Measurements from ENCODE around the gene MARCHF3.

The MARCHF3 gene

DNA sequence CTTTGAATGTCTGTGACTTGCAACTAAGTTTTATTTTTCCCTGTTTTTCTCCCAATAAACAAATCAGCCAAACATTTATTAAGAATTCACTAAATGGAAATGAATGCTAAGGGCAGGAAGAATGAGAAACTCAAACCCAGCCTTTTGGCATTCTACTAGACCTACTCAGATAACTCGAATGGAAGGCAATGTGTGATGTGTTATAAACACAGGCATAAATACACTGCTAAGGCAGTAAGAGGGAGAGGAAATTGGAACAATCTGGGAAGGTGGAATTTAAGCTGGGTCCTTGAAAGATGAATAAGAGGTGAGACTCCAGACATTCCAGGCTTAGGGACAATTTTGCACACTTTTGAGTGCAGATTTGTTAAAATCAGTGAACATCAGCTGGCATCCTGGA, 34.7 kb downstream of the MARCHF3 start:
- no peak for TF ChIP-seq POLR2A (IDR thresholded peaks at IDR 0.05; ENCODE audit: low read depth, low read length)
- DNase-seq (ENCODE audit: insufficient read length, low spot score) (no peak), FAIRE-seq (no peak)

DNA sequence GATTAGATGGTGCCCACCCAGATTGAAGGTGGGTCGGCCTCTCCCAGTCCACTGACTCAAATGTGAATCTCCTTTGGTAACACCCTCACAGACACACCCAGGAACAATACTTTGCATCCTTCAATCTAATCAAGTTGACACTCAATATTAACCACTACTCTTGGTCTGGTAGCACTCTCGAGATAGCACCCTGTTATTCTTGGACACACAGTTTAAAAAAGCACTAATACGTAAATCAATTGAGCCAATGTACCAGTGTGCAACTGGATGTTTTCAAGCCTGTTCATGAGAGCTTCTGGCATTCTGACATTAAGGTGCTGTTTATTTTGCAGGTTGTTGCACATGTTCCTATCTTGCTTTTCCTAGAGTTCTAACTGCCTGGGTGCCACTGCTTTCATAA, 35.3 kb downstream of the MARCHF3 start:
- FAIRE-seq (no peak), DNase-seq (ENCODE audit: insufficient read length, low spot score) (no peak)
- no peak for TF ChIP-seq POLR2A (IDR thresholded peaks at IDR 0.05; ENCODE audit: low read depth, low read length)

DNA sequence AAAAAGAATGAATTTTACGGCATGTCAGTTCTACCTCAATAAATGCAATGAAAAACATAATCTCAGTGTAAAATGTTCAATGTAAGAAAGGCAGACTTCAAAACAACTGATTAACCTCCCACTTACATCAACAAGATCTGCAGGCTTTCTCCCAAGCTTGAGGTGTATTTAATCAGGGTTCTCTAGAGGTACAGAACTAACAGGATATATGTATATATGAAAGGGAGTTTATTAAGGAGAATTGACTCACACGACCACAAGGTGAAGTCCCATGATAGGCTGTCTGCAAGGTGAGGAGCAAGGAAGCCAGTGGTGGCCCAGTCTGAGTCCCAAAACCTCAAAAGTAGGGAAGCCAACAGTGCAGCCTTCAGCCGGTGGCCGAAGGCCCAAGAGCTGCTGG, 35.9 kb downstream of the MARCHF3 start:
- no peak for FAIRE-seq
- no peak for DNase-seq (ENCODE audit: insufficient read length, low spot score)
- TF ChIP-seq POLR2A (IDR thresholded peaks at IDR 0.05; ENCODE audit: low read depth, low read length) = no peak

DNA sequence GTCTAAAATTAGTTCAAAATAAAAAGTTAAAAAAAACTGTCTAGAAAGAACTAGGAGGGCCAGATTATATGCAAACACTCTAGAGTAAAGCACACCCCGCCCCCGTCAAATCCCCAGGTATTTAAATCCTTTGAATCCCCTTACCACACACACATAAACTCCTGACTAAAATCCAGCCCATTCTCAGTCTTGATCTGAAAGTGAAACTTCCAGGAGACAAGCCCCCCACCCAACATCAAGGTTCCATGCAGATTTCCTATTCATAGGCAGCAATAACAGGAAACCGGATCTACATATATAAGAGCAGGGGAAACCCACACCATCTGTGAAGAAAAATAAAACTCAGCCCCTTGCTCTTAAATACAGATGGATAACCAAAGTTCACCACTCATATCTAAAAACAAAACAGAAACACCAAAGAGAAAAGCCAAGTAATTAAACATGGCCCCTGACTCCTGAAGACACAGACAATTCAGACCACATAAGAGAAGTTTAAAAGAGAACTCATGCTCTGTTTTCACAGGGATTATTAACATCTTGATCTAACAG, 42.3 kb downstream of the MARCHF3 start:
- DNase-seq (ENCODE audit: insufficient read length, low spot score) = no peak
- no peak for TF ChIP-seq POLR2A (IDR thresholded peaks at IDR 0.05; ENCODE audit: low read depth, low read length)
- FAIRE-seq = no peak

DNA sequence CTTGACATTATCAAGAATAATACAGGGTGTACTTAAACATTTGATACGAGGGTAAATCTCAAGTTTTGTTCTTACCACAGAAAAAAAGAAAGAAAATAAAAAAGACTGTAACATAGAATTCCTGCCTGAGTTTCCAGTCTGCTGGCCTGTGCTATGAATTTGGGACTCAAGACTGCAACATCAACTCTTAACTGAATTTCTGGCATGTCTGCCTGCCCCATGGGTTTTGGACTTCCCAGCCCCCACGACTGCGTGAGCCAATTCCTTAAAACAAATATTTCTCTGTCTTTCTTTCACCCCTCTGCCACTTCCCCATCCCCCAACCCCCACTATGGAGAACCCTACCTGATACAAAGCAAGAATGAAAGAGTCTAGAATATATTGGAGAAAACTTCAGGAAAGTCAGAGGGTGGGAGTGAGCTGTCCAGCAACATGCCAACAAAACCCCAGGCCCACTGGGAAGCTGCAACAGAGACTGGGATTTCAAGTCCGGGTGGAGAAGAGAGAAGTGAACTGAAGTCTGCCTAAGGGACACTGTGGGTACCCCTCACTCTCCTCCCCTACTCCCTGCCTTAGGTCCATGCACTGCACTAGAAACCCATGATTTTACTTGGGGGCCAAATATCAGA, 43.0 kb downstream of the MARCHF3 start:
- no peak for TF ChIP-seq POLR2A (IDR thresholded peaks at IDR 0.05; ENCODE audit: low read depth, low read length)
- FAIRE-seq (no peak), DNase-seq (ENCODE audit: insufficient read length, low spot score) (no peak)

DNA sequence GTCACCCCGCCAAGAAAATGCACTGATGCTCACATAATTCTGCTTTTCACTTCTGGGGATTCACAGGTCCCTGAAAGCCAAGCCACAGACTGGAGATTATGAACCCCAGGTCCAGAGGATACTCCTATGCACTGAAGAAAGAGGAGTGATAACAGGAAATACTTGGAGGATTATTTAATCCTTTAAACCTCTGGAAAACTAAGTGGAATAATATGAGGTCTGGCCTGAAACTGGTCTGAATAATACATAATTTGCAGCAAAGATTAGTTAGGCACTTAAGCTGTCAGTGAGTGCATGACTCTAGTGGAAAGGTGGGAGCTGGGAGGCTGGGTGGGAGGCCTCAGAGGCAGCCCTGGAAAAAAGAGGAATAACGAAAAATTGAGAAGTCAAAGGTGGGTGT, 45.7 kb downstream of the MARCHF3 start:
- FAIRE-seq = no peak
- no peak for DNase-seq (ENCODE audit: insufficient read length, low spot score)
- TF ChIP-seq POLR2A (IDR thresholded peaks at IDR 0.05; ENCODE audit: low read depth, low read length) = no peak

DNA sequence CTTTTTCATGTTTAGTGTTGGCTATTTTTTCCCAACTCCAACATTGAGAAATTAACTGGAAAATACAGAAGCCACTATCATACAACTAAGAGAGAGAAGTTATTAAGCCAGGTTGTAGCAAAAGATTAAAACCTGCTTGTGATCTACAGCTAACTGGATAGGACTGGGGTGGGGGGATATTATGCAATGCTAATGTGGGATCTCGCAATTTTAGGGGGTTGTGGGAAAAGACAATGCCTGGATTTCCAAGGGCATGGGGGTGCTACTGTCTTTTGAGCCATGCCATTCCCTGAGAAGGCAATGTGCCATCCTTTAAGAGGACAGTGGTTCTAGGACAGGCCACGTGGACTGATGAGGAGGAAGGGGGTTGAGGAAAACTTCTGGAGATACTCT, 46.5 kb downstream of the MARCHF3 start:
- DNase-seq (ENCODE audit: insufficient read length, low spot score) (no peak), FAIRE-seq (no peak)
- TF ChIP-seq POLR2A (IDR thresholded peaks at IDR 0.05; ENCODE audit: low read depth, low read length) = no peak

DNA sequence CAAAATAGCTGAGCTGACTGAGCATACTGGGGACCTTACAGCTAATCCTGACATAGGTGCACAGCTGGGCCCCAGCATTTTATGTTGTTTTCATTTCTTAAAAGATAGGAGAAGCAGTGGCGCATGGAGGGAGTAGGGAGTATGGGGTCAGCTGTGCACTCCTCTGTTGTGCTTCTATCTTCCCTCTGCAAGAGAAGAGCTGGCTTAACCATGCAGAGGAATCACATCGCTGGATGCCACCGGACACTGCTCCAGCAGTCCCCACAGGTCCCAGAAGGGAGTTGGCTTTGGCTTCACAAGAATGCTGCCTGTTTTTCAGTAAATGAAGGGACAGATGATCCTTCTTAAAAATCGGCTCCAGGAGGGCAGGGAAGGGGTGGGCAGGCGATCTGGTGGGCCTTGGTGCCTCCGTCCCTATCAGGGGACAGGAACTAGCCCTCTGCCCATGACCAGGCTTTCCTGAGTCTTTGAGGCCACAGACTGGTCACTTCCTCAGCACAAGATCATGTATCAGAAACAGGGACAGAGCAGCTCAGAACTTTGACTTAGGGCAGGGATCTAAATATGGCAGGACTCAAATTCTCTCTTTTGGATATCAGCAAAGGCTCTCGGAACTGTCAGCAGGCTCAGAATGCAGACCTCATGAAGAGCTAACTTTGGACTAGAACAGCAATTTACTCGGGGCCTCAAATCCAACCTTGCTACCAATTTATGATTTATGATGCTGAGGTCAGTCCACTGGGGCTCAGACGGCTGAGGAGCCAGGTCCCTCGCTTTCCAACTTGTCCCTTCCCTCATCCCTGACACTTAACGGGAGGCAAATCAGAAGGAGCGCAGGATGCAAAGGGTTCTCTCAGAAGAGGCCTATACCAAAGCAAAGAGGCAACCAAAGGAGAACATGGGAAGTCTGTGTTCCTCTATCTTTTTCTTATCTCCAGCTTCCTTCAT, 47.2 kb downstream of the MARCHF3 start:
- no peak for TF ChIP-seq POLR2A (IDR thresholded peaks at IDR 0.05; ENCODE audit: low read depth, low read length)
- DNase-seq (ENCODE audit: insufficient read length, low spot score) = no peak
- no peak for FAIRE-seq

DNA sequence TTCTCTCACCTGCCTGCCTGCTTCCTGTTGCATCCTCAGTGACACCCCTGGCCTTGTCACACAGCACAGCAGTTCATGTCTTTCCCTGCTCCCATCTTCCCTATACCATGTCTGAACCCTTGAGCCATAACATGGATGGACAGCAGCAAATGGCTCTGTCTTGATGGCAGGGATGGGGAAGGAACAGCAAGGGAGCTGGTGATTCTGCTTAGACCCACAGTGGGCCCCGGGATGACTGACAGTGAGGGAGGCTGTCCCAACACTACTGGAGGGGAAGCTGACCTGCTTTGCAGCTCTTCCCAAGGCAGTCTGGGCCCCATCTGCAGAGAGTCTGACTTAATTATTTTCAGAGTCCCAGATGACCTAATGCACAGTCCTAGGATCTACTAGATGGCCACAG, 48.2 kb downstream of the MARCHF3 start:
- FAIRE-seq = no peak
- TF ChIP-seq POLR2A (IDR thresholded peaks at IDR 0.05; ENCODE audit: low read depth, low read length) = no peak
- DNase-seq (ENCODE audit: insufficient read length, low spot score) = no peak

DNA sequence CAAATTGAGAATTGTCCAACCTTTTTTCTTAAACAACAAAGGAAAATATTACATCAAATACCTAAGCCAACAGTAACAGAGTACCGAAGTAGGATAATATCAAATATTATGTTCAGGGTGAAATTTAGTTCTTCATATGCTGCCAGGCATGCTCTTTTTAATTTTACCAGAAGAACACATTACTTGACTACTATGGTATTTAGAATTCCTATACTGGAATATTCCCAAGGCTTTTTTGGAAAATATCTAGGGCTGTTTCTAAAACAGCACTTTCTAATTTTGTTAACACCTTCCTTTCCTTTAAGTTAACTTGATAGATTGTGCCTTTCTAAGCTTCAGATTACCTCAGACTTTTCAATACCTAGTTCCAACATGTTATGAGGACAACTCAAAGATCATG, 48.7 kb downstream of the MARCHF3 start:
- no peak for DNase-seq (ENCODE audit: insufficient read length, low spot score)
- no peak for FAIRE-seq
- no peak for TF ChIP-seq POLR2A (IDR thresholded peaks at IDR 0.05; ENCODE audit: low read depth, low read length)

DNA sequence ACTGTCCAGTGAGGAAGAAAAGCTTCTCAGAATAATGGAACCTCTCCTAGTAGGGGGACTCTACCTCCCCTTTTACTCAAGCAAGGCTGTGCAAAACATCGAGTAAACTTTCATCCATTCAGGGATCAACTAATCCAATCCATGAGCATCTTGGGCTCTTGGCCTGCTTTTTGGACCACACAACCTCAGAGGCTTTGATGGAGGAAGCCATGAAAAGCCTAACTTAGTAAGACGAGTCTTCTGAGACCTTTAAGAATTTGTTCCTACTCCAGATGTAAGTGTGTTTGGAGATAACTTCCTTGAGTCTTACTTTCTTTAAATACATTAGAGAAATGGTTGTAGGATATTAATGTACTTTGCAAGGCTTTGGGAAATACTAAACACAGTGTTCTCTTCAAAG, 49.1 kb downstream of the MARCHF3 start:
- no peak for TF ChIP-seq POLR2A (IDR thresholded peaks at IDR 0.05; ENCODE audit: low read depth, low read length)

DNA sequence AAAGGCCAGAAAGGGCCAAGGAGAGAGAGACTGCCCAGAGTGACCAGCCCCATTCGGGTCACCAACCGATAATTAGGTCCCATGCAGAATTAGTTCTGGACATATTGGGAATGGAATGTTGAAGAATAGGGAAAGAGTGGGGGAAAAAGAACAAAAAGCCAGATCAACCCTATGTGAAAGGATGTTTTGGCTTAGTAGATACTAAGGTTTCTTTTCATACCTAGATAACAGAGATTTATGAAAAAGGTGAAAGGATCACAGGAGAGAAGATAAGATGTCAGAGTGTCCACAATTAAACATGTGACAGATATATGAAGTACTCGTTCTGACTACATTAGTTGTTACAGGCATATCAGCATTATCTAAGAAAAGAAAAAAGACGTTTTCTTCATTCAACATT, 52.1 kb downstream of the MARCHF3 start:
- no peak for FAIRE-seq

More for the DNA sequence above, 49.1 kb downstream of the MARCHF3 start:
- no peak for FAIRE-seq
- no peak for DNase-seq (ENCODE audit: insufficient read length, low spot score)

DNA sequence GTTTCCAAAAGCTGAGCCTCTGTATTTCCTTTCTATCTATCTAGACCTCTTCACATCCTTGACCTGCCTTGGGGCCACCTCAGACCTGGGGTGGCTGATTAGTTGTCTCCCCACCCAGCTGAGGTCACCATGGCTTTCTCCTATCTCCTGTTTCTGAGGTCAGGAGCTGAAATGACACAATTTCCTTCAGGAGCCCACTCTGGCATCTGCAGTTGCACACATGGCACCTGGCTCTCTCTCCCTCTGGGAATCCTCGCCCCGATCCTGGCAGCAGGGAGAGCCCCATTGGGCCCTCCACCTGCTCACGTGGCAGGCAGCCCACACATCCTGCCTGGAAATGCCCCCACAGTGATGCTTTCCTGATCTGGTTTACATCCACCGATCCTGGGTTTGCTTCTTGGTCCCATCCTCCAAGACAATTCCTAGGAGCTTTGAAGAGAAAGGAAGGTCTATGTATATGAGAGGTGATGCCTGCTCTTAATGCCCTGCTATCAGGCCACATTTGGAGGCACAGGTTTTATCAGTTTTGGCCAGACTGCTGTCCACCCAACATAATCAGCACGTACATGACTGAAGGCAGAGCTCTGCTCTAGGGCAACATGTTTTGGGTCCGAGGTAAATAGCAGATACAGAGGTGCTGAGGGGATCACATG, 53.7 kb downstream of the MARCHF3 start:
- no peak for DNase-seq (ENCODE audit: insufficient read length, low spot score)
- FAIRE-seq = no peak
- TF ChIP-seq POLR2A (IDR thresholded peaks at IDR 0.05; ENCODE audit: low read depth, low read length) = no peak

More for the DNA sequence above, 52.1 kb downstream of the MARCHF3 start:
- TF ChIP-seq POLR2A (IDR thresholded peaks at IDR 0.05; ENCODE audit: low read depth, low read length) = no peak
- DNase-seq (ENCODE audit: insufficient read length, low spot score) = no peak

DNA sequence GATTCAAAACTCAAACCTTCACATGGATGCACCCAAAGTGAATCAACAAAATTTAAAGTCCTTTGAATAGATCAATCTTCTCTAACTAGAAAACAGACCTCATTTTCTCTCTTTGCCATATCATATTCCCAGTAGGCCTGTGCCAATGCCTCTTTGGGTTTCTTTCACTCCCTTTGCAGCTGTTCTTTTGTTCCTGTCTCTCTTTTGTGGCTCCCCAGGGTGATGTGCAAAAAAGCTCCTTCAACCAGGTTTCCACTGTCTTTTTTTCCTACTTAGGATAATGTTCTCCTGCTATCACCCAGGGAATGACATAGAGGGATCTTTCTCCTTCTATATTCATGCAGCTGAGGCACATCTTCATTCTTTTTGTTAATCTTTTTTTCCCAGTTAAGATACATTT, 54.6 kb downstream of the MARCHF3 start:
- DNase-seq (ENCODE audit: insufficient read length, low spot score) = no peak
- no peak for FAIRE-seq
- TF ChIP-seq POLR2A (IDR thresholded peaks at IDR 0.05; ENCODE audit: low read depth, low read length) = no peak

All from H54 (cell line).